Measurements from ENCODE around the gene BMS1.
"Not testable (repeated sequence)": the region's sequence is repeated elsewhere in the genome, so short reads cannot be mapped to it uniquely, and the experiment has no call there.

Gene BMS1

GRCh38 chr10:42785759-42786158 is 3.2 kb downstream of the BMS1 start:
- no peak for DNase-seq (ENCODE audit: low read depth)
- no peak overlapping the region for H3K4me3 ChIP-seq (ENCODE audit: low read depth, low read length)

GRCh38 chr10:42790835-42791234 is 8.2 kb downstream of the BMS1 start:
- H3K4me3 ChIP-seq (ENCODE audit: low read depth, low read length): no peak overlapping the region
- DNase-seq (ENCODE audit: low read depth): no peak

- DNase-seq (ENCODE audit: low read depth): no peak
- no peak overlapping the region for H3K4me3 ChIP-seq (ENCODE audit: low read depth, low read length)
Measured at GRCh38 chr10:42795701-42796100, 13.1 kb downstream of the BMS1 start.

- H3K4me3 ChIP-seq (ENCODE audit: low read depth, low read length): no peak overlapping the region
- DNase-seq (ENCODE audit: low read depth): no peak
Measured at GRCh38 chr10:42801135-42801534, 18.5 kb downstream of the BMS1 start.

GRCh38 chr10:42802876-42803275 is 20.3 kb downstream of the BMS1 start:
- no peak for DNase-seq (ENCODE audit: low read depth)
- no peak overlapping the region for H3K4me3 ChIP-seq (ENCODE audit: low read depth, low read length)

- no peak overlapping the region for H3K4me3 ChIP-seq (ENCODE audit: low read depth, low read length)
- no peak for DNase-seq (ENCODE audit: low read depth)
Measured at GRCh38 chr10:42809676-42810075, 27.1 kb downstream of the BMS1 start.

- no peak overlapping the region for H3K4me3 ChIP-seq (ENCODE audit: low read depth, low read length)
- no peak for DNase-seq (ENCODE audit: low read depth)
Measured at GRCh38 chr10:42812028-42812427, 29.4 kb downstream of the BMS1 start.

- not testable (repeated sequence) for H3K4me3 ChIP-seq (ENCODE audit: low read depth, low read length); DNase-seq (ENCODE audit: low read depth)
Measured at GRCh38 chr10:42813989-42814687, 31.5 kb downstream of the BMS1 start.

- H3K4me3 ChIP-seq (ENCODE audit: low read depth, low read length); DNase-seq (ENCODE audit: low read depth): not testable (repeated sequence)
Measured at GRCh38 chr10:42816334-42816733, 33.7 kb downstream of the BMS1 start.

GRCh38 chr10:42816912-42817311 is 34.3 kb downstream of the BMS1 start:
- no peak overlapping the region for H3K4me3 ChIP-seq (ENCODE audit: low read depth, low read length)
- DNase-seq (ENCODE audit: low read depth): no peak

- not testable (repeated sequence) for H3K4me3 ChIP-seq (ENCODE audit: low read depth, low read length); DNase-seq (ENCODE audit: low read depth)
Measured at GRCh38 chr10:42817417-42817816, 34.8 kb downstream of the BMS1 start.

- not testable (repeated sequence) for H3K4me3 ChIP-seq (ENCODE audit: low read depth, low read length); DNase-seq (ENCODE audit: low read depth)
Measured at GRCh38 chr10:42826759-42827158, 44.2 kb downstream of the BMS1 start.

- H3K4me3 ChIP-seq (ENCODE audit: low read depth, low read length): no peak overlapping the region
- no peak for DNase-seq (ENCODE audit: low read depth)
Measured at GRCh38 chr10:42827201-42827600, 44.6 kb downstream of the BMS1 start.

GRCh38 chr10:42828391-42828790 is 45.8 kb downstream of the BMS1 start:
- H3K4me3 ChIP-seq (ENCODE audit: low read depth, low read length); DNase-seq (ENCODE audit: low read depth): not testable (repeated sequence)

GRCh38 chr10:42830237-42830636 is 47.6 kb downstream of the BMS1 start:
- no peak for DNase-seq (ENCODE audit: low read depth)
- no peak overlapping the region for H3K4me3 ChIP-seq (ENCODE audit: low read depth, low read length)

GRCh38 chr10:42836096-42836495 is 53.5 kb downstream of the BMS1 start:
- DNase-seq (ENCODE audit: low read depth): no peak

GRCh38 chr10:42836771-42837468 is 54.3 kb downstream of the BMS1 start:
- peak overlapping the region; percentile 49 for H3K4me3 ChIP-seq (ENCODE audit: low read depth, low read length)
- peak; percentile 2 for DNase-seq (ENCODE audit: low read depth)

More at GRCh38 chr10:42836096-42836495, 53.5 kb downstream of the BMS1 start:
- no peak overlapping the region for H3K4me3 ChIP-seq (ENCODE audit: low read depth, low read length)

- not testable (repeated sequence) for H3K4me3 ChIP-seq (ENCODE audit: low read depth, low read length); DNase-seq (ENCODE audit: low read depth)
Measured at GRCh38 chr10:42844810-42845209, 62.2 kb downstream of the BMS1 start.

GRCh38 chr10:42847261-42847660 is 64.7 kb downstream of the BMS1 start:
- not testable (repeated sequence) for H3K4me3 ChIP-seq (ENCODE audit: low read depth, low read length); DNase-seq (ENCODE audit: low read depth)

- DNase-seq (ENCODE audit: low read depth): no peak
- H3K4me3 ChIP-seq (ENCODE audit: low read depth, low read length): no peak overlapping the region
Measured at GRCh38 chr10:42850931-42851330, 68.3 kb downstream of the BMS1 start.

- no peak for DNase-seq (ENCODE audit: low read depth)
- H3K4me3 ChIP-seq (ENCODE audit: low read depth, low read length): no peak overlapping the region
Measured at GRCh38 chr10:42859256-42859655, 76.7 kb downstream of the BMS1 start.

Measured in skeletal muscle cell (primary cell).